PC-3 (cell line): Measurements from ENCODE around the gene CCDC192. TPM values are rescaled to one million over a fixed set of nuclear protein-coding genes. Genes with fewer than 3 reads are reported as not detected.
A peak's percentile ranks its signal among the peaks of the same experiment; 100 is the strongest.

Experiments used
- ATAC-seq: fragments of 200-7000 bp; cut with Tn5 transposase; 2 replicates; pipeline ENCODE4 v1.9.1; 2020; ENCODE audit warnings: mild to moderate bottlenecking, moderate library complexity
- BruUV-seq: library from RNA; stranded (reverse); fragments of 400-500 nt; replicated peaks from 2 replicates; lab custom pipeline; 2021; lab: Mats Ljungman, UMichigan
- CTCF ChIA-PET: fragments of 300-600 bp; sonication (Branson Sonifier 250); formaldehyde crosslinking; loops from one replicate; lab custom pipeline; 2022; ENCODE audit warnings: antibody characterized with exemption; lab: Charles Lee
- POLR2A ChIA-PET: fragments of 300-600 bp; sonication (Branson Sonifier 250); formaldehyde crosslinking; loops from one replicate; lab custom pipeline; 2022; ENCODE audit warnings: antibody characterized with exemption; ENCODE audit not compliant: unreplicated experiment; lab: Charles Lee
- DNase-seq: peaks from one replicate; pipeline ENCODE4 v3.0.0-alpha.2; 2015
- H2AFZ ChIP-seq: fragments of 300-600 bp; sonication (generic); 2 replicates; pipeline ENCODE4 v1.6.0; 2016; ENCODE audit warnings: antibody characterized with exemption, low read length
- H3F3A ChIP-seq: fragments of 300-600 bp; sonication (generic); one replicate; pipeline ENCODE4 v1.6.0; 2017; ENCODE audit warnings: antibody characterized with exemption, low read length, control low read depth, mild to moderate bottlenecking; ENCODE audit not compliant: unreplicated experiment
- H3K27ac ChIP-seq: fragments of 300-600 bp; sonication (generic); 2 replicates; pipeline ENCODE4 v1.5.1; 2016; ENCODE audit warnings: mild to moderate bottlenecking, low read length
- H3K27me3 ChIP-seq: fragments of 300-600 bp; sonication (generic); 2 replicates; pipeline ENCODE4 v1.6.1; 2016; ENCODE audit warnings: low read length, mixed read lengths
- H3K36me3 ChIP-seq: fragments of 300-600 bp; sonication (generic); 2 replicates; pipeline ENCODE4 v1.6.1; 2016; ENCODE audit warnings: low read depth, mixed run types, low read length, mixed read lengths
- H3K4me1 ChIP-seq: fragments of 300-600 bp; sonication (generic); 2 replicates; pipeline ENCODE4 v1.5.1; 2016; ENCODE audit warnings: low read length; ENCODE audit not compliant: insufficient read depth
- H3K4me2 ChIP-seq: fragments of 300-600 bp; sonication (generic); 2 replicates; pipeline ENCODE4 v1.6.0; 2016; ENCODE audit warnings: low read length
- H3K4me3 ChIP-seq: fragments of 300-600 bp; sonication (generic); 2 replicates; pipeline ENCODE4 v1.5.1; 2016; ENCODE audit warnings: mild to moderate bottlenecking, low read length, mixed read lengths
- H3K79me2 ChIP-seq: fragments of 300-600 bp; sonication (generic); 2 replicates; pipeline ENCODE4 v1.6.1; 2017; ENCODE audit warnings: low read length, mixed read lengths
- H3K9ac ChIP-seq: fragments of 300-600 bp; sonication (generic); 2 replicates; pipeline ENCODE4 v1.6.0; 2016; ENCODE audit warnings: mild to moderate bottlenecking, low read length
- H3K9me2 ChIP-seq: fragments of 300-600 bp; sonication (generic); replicated peaks from 2 replicates; pipeline ENCODE4 v1.6.1; 2016; ENCODE audit warnings: mixed run types, low read length, mixed read lengths
- H3K9me3 ChIP-seq: fragments of 300-600 bp; sonication (generic); 2 replicates; pipeline ENCODE4 v1.6.1; 2016; ENCODE audit warnings: low read length, mixed read lengths
- H4K20me1 ChIP-seq: fragments of 300-600 bp; sonication (generic); 2 replicates; pipeline ENCODE4 v1.6.1; 2016; ENCODE audit warnings: low read length, mixed read lengths
- EZH2 ChIP-seq: fragments of 300-600 bp; sonication (generic); IDR thresholded peaks from one replicate; pipeline ENCODE4 v1.6.1; 2017; ENCODE audit warnings: antibody characterized with exemption, mild to moderate bottlenecking, low read length; ENCODE audit not compliant: unreplicated experiment
- EZH2phosphoT487 ChIP-seq: fragments of 300-600 bp; sonication (generic); IDR thresholded peaks from 2 replicates; pipeline ENCODE4 v1.6.1; 2018; ENCODE audit warnings: mild to moderate bottlenecking, antibody characterized with exemption, low read length, borderline replicate concordance
- intact Hi-C: fragments of 100-400 bp; cut with micrococcal nuclease; formaldehyde crosslinking; loops from 2 replicates; pipeline ENCODE4 v1.9.0; 2023
- total RNA-seq: library from RNA; depleted of rRNA; stranded (reverse); fragments of >200 nt; gene quantifications from 2 replicates; pipeline ENCODE4 v1.2.3, GENCODE V29; 2014
- TF ChIP-seq, protein P1 (sequence below): fragments of 300-600 bp; sonication (generic); conservative IDR thresholded peaks from 2 replicates; pipeline ENCODE4 v1.5.1; 2017; ENCODE audit warnings: antibody characterized with exemption, low read depth, mild to moderate bottlenecking, low read length

The CCDC192 gene
- total RNA-seq, 1 experiment from 2014 or later: not detected

DNA sequence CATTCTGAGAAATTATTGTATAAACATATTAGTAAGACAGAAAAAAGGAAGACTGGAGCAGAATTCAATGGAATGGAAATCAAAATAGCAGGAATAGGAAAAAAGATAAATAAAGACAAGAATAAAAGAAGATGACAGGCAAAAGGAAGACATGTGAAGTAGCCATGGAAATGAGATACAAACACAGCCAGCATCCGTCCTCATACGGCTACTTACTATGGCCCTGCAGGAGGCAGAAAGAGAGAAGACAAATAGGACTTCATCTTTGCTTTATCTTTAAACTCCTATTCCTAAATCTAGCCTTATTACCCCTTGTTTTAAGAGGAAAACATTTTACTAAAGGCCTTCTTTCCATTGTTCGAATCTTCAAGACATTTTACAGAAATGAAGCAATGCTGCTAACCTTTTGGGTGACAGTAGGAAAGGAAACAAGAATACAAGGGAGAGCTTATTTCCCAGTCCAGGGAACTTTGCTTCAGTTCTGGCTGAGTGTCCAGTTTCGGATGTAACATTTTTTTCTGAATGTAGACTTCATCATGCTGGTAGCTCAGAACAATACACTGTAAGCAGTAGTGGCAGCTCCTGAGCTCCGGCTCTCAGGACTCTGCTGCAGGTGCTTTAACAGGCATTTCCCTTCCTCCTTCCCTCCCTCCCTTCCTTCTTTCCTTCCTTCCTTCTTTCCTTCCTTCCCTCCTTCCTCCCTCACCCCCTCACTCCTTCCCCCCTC is 274.0 kb downstream of the CCDC192 start:
- Histone ChIP-seq H3K27me3 (no peaks in the 10 kb centered on the region), H3F3A (no peaks in the 10 kb centered on the region), H4K20me1 (no peaks in the 10 kb centered on the region), H3K4me2 (no peak overlapping the region), H3K9ac (no peak overlapping the region), H3K9me3 (no peaks in the 10 kb centered on the region), H3K4me3 (no peak overlapping the region), H3K36me3 (no peaks in the 10 kb centered on the region), H2AFZ (no peak overlapping the region), H3K9me2 (no peaks in the 10 kb centered on the region), H3K27ac (no peak overlapping the region), H3K4me1 (peaks cover 21% of the 10 kb centered on the region), H3K79me2 (no peaks in the 10 kb centered on the region)
- TF ChIP-seq, protein P1, sequence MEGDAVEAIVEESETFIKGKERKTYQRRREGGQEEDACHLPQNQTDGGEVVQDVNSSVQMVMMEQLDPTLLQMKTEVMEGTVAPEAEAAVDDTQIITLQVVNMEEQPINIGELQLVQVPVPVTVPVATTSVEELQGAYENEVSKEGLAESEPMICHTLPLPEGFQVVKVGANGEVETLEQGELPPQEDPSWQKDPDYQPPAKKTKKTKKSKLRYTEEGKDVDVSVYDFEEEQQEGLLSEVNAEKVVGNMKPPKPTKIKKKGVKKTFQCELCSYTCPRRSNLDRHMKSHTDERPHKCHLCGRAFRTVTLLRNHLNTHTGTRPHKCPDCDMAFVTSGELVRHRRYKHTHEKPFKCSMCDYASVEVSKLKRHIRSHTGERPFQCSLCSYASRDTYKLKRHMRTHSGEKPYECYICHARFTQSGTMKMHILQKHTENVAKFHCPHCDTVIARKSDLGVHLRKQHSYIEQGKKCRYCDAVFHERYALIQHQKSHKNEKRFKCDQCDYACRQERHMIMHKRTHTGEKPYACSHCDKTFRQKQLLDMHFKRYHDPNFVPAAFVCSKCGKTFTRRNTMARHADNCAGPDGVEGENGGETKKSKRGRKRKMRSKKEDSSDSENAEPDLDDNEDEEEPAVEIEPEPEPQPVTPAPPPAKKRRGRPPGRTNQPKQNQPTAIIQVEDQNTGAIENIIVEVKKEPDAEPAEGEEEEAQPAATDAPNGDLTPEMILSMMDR: no peak
- TF ChIP-seq EZH2 (no peak), EZH2phosphoT487 (no peak)
- BruUV-seq: no TSS peak
- intact Hi-C loops: no loop called here
- no peak for DNase-seq
- ATAC-seq: no peak
- ChIA-PET CTCF (no interaction called here), POLR2A (interaction anchor here (0.6 to 0.7 kb wide), 2 partner anchors 11 to 92 kb away, joined by 3 to 4 read pairs; no protein-coding TSS in a partner anchor)

DNA sequence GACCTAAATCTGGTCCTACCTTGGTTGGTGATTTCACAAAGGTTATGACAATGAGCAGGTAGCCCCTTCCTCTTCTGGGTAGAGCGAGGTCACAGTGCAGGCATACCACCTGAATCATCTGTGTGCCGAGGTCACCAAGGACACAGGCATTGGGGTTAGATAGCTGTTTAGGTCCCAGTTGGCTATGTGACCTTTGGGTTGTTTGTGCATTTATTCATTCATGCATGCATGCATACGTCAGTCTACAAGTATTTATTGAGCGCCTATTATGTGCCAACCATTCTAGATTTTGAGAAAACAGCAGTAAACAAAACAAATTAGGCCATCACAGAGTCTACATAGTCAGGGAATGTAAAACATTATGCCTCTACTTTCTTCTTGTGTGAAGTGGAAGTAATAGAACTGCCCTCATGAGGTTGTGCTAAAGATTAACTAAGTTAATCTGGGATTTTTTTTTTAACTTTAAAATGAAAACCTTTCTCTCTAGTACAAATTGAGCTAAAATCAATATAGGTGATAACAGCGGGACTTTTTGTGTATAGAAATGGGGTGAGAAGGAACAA is 275.6 kb downstream of the CCDC192 start:
- Histone ChIP-seq H2AFZ (no peak overlapping the region), H4K20me1 (no peaks in the 10 kb centered on the region), H3K27me3 (no peaks in the 10 kb centered on the region), H3K9me2 (no peaks in the 10 kb centered on the region), H3K9me3 (no peaks in the 10 kb centered on the region), H3F3A (no peaks in the 10 kb centered on the region), H3K4me1 (peaks cover 21% of the 10 kb centered on the region), H3K27ac (no peak overlapping the region), H3K4me3 (no peak overlapping the region), H3K79me2 (no peaks in the 10 kb centered on the region), H3K4me2 (no peak overlapping the region), H3K9ac (no peak overlapping the region), H3K36me3 (no peaks in the 10 kb centered on the region)
- ChIA-PET CTCF (no interaction called here), POLR2A (no interaction called here)
- ATAC-seq (no peak), DNase-seq (no peak)
- TF ChIP-seq, protein P1: no peak
- TF ChIP-seq EZH2: no peak
- no peak for TF ChIP-seq EZH2phosphoT487
- no TSS peak for BruUV-seq
- intact Hi-C loops: no loop called here

DNA sequence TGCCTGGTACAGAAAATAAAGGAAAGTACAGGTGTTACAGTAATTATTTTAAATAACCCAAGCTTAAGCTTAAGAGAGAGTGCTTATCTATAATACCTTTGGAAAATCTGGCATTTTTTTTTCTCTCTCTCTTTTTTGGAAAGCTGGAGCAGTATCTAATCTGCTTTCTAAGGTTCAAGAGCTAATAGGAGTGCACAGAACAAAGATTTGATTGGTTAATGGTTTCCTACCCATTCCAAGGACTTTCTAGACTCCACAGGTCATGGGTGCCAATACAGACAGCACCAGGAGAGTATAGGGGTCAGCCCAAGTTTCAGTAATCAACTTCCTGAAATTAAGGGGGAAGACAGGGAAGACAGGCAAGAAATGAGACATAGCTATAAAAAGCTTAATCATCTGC is 276.3 kb downstream of the CCDC192 start:
- ATAC-seq (peak; percentile 29), DNase-seq (no peak)
- H3K9me2 ChIP-seq: no peaks in the 10 kb centered on the region
- H3K9me3 ChIP-seq: no peaks in the 10 kb centered on the region
- H2AFZ ChIP-seq: no peak overlapping the region
- H3K79me2 ChIP-seq: no peaks in the 10 kb centered on the region
- H3K4me1 ChIP-seq: peaks cover 21% of the 10 kb centered on the region
- H3F3A ChIP-seq: no peaks in the 10 kb centered on the region
- POLR2A ChIA-PET: no interaction called here
- H3K27ac ChIP-seq: no peak overlapping the region
- no peak overlapping the region for H3K9ac ChIP-seq
- intact Hi-C loops: no loop called here
- no peak overlapping the region for H3K4me2 ChIP-seq
- no peaks in the 10 kb centered on the region for H3K27me3 ChIP-seq
- CTCF ChIA-PET: no interaction called here
- TF ChIP-seq, protein P1: no peak
- TF ChIP-seq EZH2: no peak
- no peak for TF ChIP-seq EZH2phosphoT487
- H3K36me3 ChIP-seq: no peaks in the 10 kb centered on the region
- no peak overlapping the region for H3K4me3 ChIP-seq
- no TSS peak for BruUV-seq
- no peaks in the 10 kb centered on the region for H4K20me1 ChIP-seq
